ENCODE results near the gene FOXN1.
"Not testable (repeated sequence)": the region's sequence is repeated elsewhere in the genome, so short reads cannot be mapped to it uniquely, and the experiment has no call there.

Gene FOXN1

GRCh38 chr17:28574526-28574925 lies 68.4 kb downstream of the FOXN1 start:
- Histone ChIP-seq H3K36me3 (ENCODE audit: control insufficient read depth, insufficient read depth, low read length) (peaks cover 13% of the 10 kb centered on the region), H3K4ac (ENCODE audit: low read depth, low read length) (no peak overlapping the region), H2AK5ac (ENCODE audit: low read length) (no peak overlapping the region), H3K4me3 (ENCODE audit: low read length) (no peak overlapping the region), H3K4me2 (ENCODE audit: low read length) (no peak overlapping the region), H2BK15ac (replicated peaks; ENCODE audit: low read depth) (no peak overlapping the region), H3K27ac (ENCODE audit: low read depth, low read length) (no peak overlapping the region), H4K5ac (ENCODE audit: low read length) (no peak overlapping the region), H3K56ac (ENCODE audit: low read length) (no peak overlapping the region), H3K79me2 (ENCODE audit: control insufficient read depth, insufficient read depth, low read length) (peaks cover under 1% of the 10 kb centered on the region), H3K18ac (ENCODE audit: low read length) (no peak overlapping the region), H2BK120ac (ENCODE audit: low read depth, low read length) (no peak overlapping the region), H3K9ac (ENCODE audit: low read length) (no peak overlapping the region), H3K23ac (ENCODE audit: low read length) (no peak overlapping the region), H3K79me1 (ENCODE audit: low read length) (peaks cover under 1% of the 10 kb centered on the region), H2BK5ac (ENCODE audit: low read length) (no peak overlapping the region), H4K8ac (ENCODE audit: low read depth, low read length) (no peak overlapping the region), H3K4me1 (ENCODE audit: control insufficient read depth, low read depth, low read length) (peaks cover 8% of the 10 kb centered on the region), H3K27me3 (ENCODE audit: insufficient read depth, low read length, poor library complexity) (no peaks in the 10 kb centered on the region)
- DNase-seq, result no peak
- no CpG with 5 or more reads among the region's 7 CpGs for WGBS (ENCODE audit: extremely low coverage, insufficient coverage, low lambda C conversion rate)

- peaks cover 15% of the 10 kb centered on the region for H3K36me3 ChIP-seq (ENCODE audit: control insufficient read depth, insufficient read depth, low read length)
- H2BK15ac ChIP-seq (replicated peaks; ENCODE audit: low read depth), result no peak overlapping the region
- no CpG with 5 or more reads among the region's 14 CpGs for WGBS (ENCODE audit: extremely low coverage, insufficient coverage, low lambda C conversion rate)
Observed at GRCh38 chr17:28575126-28575795, 69.1 kb downstream of the FOXN1 start.

GRCh38 chr17:28576016-28576415 lies 69.9 kb downstream of the FOXN1 start:
- no CpG with 5 or more reads among the region's 3 CpGs for WGBS (ENCODE audit: extremely low coverage, insufficient coverage, low lambda C conversion rate)
- H3K4me1 ChIP-seq (ENCODE audit: control insufficient read depth, low read depth, low read length); H4K5ac ChIP-seq (ENCODE audit: low read length); H4K8ac ChIP-seq (ENCODE audit: low read depth, low read length); H2BK15ac ChIP-seq (replicated peaks; ENCODE audit: low read depth); H3K79me2 ChIP-seq (ENCODE audit: control insufficient read depth, insufficient read depth, low read length); H3K4me2 ChIP-seq (ENCODE audit: low read length); H2BK120ac ChIP-seq (ENCODE audit: low read depth, low read length); H3K4ac ChIP-seq (ENCODE audit: low read depth, low read length); DNase-seq; H2AK5ac ChIP-seq (ENCODE audit: low read length); H3K4me3 ChIP-seq (ENCODE audit: low read length); H3K79me1 ChIP-seq (ENCODE audit: low read length); H2BK5ac ChIP-seq (ENCODE audit: low read length); H3K27me3 ChIP-seq (ENCODE audit: insufficient read depth, low read length, poor library complexity); H3K9ac ChIP-seq (ENCODE audit: low read length); H3K23ac ChIP-seq (ENCODE audit: low read length); H3K27ac ChIP-seq (ENCODE audit: low read depth, low read length); H3K18ac ChIP-seq (ENCODE audit: low read length): not testable (repeated sequence)
- Histone ChIP-seq H3K56ac (ENCODE audit: low read length) (peak overlapping the region; percentile 7), H3K36me3 (ENCODE audit: control insufficient read depth, insufficient read depth, low read length) (peaks cover 15% of the 10 kb centered on the region)

More at GRCh38 chr17:28575126-28575795, 69.1 kb downstream of the FOXN1 start:
- H3K23ac ChIP-seq (ENCODE audit: low read length), result no peak overlapping the region
- H2BK5ac ChIP-seq (ENCODE audit: low read length), result no peak overlapping the region
- no peak overlapping the region for H3K27ac ChIP-seq (ENCODE audit: low read depth, low read length)
- H3K56ac ChIP-seq (ENCODE audit: low read length), result no peak overlapping the region
- H3K4me1 ChIP-seq (ENCODE audit: control insufficient read depth, low read depth, low read length), result peaks cover 8% of the 10 kb centered on the region
- H3K27me3 ChIP-seq (ENCODE audit: insufficient read depth, low read length, poor library complexity), result no peaks in the 10 kb centered on the region
- no peak overlapping the region for H2BK120ac ChIP-seq (ENCODE audit: low read depth, low read length)
- no peak overlapping the region for H3K9ac ChIP-seq (ENCODE audit: low read length)
- no peaks in the 10 kb centered on the region for H3K79me2 ChIP-seq (ENCODE audit: control insufficient read depth, insufficient read depth, low read length)
- H3K4me3 ChIP-seq (ENCODE audit: low read length), result no peak overlapping the region
- peak; percentile 42 for DNase-seq
- H4K8ac ChIP-seq (ENCODE audit: low read depth, low read length), result no peak overlapping the region
- no peak overlapping the region for H3K4ac ChIP-seq (ENCODE audit: low read depth, low read length)
- H3K79me1 ChIP-seq (ENCODE audit: low read length), result no peaks in the 10 kb centered on the region
- no peak overlapping the region for H4K5ac ChIP-seq (ENCODE audit: low read length)
- no peak overlapping the region for H3K4me2 ChIP-seq (ENCODE audit: low read length)
- H3K18ac ChIP-seq (ENCODE audit: low read length), result no peak overlapping the region
- no peak overlapping the region for H2AK5ac ChIP-seq (ENCODE audit: low read length)

- Histone ChIP-seq H2BK15ac (replicated peaks; ENCODE audit: low read depth) (no peak within 1 kb of the TSS), H3K4me3 (ENCODE audit: low read length) (no peak within 1 kb of the TSS), H3K18ac (ENCODE audit: low read length) (no peak within 1 kb of the TSS), H3K56ac (ENCODE audit: low read length) (peak within 1 kb of the TSS; percentile 65), H3K23ac (ENCODE audit: low read length) (no peak within 1 kb of the TSS), H3K36me3 (ENCODE audit: control insufficient read depth, insufficient read depth, low read length) (peaks cover 15% of the 10 kb centered on the region), H3K4me2 (ENCODE audit: low read length) (peak within 1 kb of the TSS; percentile 7), H2AK5ac (ENCODE audit: low read length) (no peak within 1 kb of the TSS), H3K79me2 (ENCODE audit: control insufficient read depth, insufficient read depth, low read length) (no peaks in the 10 kb centered on the region), H3K9ac (ENCODE audit: low read length) (peak within 1 kb of the TSS; percentile 43), H3K4me1 (ENCODE audit: control insufficient read depth, low read depth, low read length) (peaks cover 6% of the 10 kb centered on the region), H2BK5ac (ENCODE audit: low read length) (no peak within 1 kb of the TSS), H3K79me1 (ENCODE audit: low read length) (no peaks in the 10 kb centered on the region), H4K8ac (ENCODE audit: low read depth, low read length) (no peak within 1 kb of the TSS), H3K27ac (ENCODE audit: low read depth, low read length) (peak within 1 kb of the TSS; percentile 15), H3K4ac (ENCODE audit: low read depth, low read length) (no peak within 1 kb of the TSS), H3K27me3 (ENCODE audit: insufficient read depth, low read length, poor library complexity) (no peaks in the 10 kb centered on the region), H2BK120ac (ENCODE audit: low read depth, low read length) (no peak within 1 kb of the TSS), H4K5ac (ENCODE audit: low read length) (no peak within 1 kb of the TSS)
- no CpG with 5 or more reads among the region's 26 CpGs for WGBS (ENCODE audit: extremely low coverage, insufficient coverage, low lambda C conversion rate)
- peak; percentile 98 for DNase-seq
Observed at GRCh38 chr17:28576758-28577465, 70.8 kb downstream of the FOXN1 start, which contains the start of gene ALDOC. TSS of gene ALDOC (minus strand) at chr17:28576895. CDS start at chr17:28575532, 1,363 bp downstream.

GRCh38 chr17:28577466-28577824 lies 71.3 kb downstream of the FOXN1 start:
- Histone ChIP-seq H3K36me3 (ENCODE audit: control insufficient read depth, insufficient read depth, low read length) (peaks cover 20% of the 10 kb centered on the region), H3K4me2 (ENCODE audit: low read length) (no peak overlapping the region), H3K18ac (ENCODE audit: low read length) (no peak overlapping the region), H3K23ac (ENCODE audit: low read length) (no peak overlapping the region), H3K27ac (ENCODE audit: low read depth, low read length) (peak overlapping the region; percentile 15), H4K5ac (ENCODE audit: low read length) (no peak overlapping the region), H3K56ac (ENCODE audit: low read length) (peak overlapping the region; percentile 65), H4K8ac (ENCODE audit: low read depth, low read length) (no peak overlapping the region), H3K79me2 (ENCODE audit: control insufficient read depth, insufficient read depth, low read length) (no peaks in the 10 kb centered on the region), H3K4me3 (ENCODE audit: low read length) (no peak overlapping the region), H2AK5ac (ENCODE audit: low read length) (no peak overlapping the region), H3K79me1 (ENCODE audit: low read length) (no peaks in the 10 kb centered on the region), H3K4ac (ENCODE audit: low read depth, low read length) (no peak overlapping the region), H3K9ac (ENCODE audit: low read length) (peak overlapping the region; percentile 43), H3K27me3 (ENCODE audit: insufficient read depth, low read length, poor library complexity) (no peaks in the 10 kb centered on the region), H2BK5ac (ENCODE audit: low read length) (no peak overlapping the region), H3K4me1 (ENCODE audit: control insufficient read depth, low read depth, low read length) (peaks cover 5% of the 10 kb centered on the region), H2BK15ac (replicated peaks; ENCODE audit: low read depth) (no peak overlapping the region), H2BK120ac (ENCODE audit: low read depth, low read length) (no peak overlapping the region)
- no peak for DNase-seq
- no CpG with 5 or more reads among the region's 3 CpGs for WGBS (ENCODE audit: extremely low coverage, insufficient coverage, low lambda C conversion rate)
